SK-N-SH (cell line): ENCODE results near the gene C9orf50. TPM values are rescaled to one million over a fixed set of nuclear protein-coding genes. Genes with fewer than 3 reads are reported as not detected.

ENCODE experiments used
- CTCF ChIA-PET: fragments of 300-600, 350-600 bp; formaldehyde crosslinking; extraction: SDS; loops from one replicate; lab custom pipeline; 2021; lab: Yijun Ruan, JAX
- POLR2A ChIA-PET: fragments of 350-600 bp; sonication (Branson Sonifier 250); formaldehyde crosslinking; extraction: SDS; loops from one replicate; lab custom pipeline; 2020; ENCODE audit warnings: antibody characterized with exemption, inconsistent platforms; lab: Yijun Ruan, JAX
- DNase-seq: peaks from one replicate; pipeline ENCODE4 v3.0.0; 2012
- H2AFZ ChIP-seq: fragments of 200-600 bp; sonication (generic); 2 replicates; pipeline ENCODE4 v1.8.1; 2016; ENCODE audit warnings: antibody characterized with exemption, mild to moderate bottlenecking, low read depth
- H3F3A ChIP-seq: fragments of 200-600 bp; sonication (generic); replicated peaks from 2 replicates; pipeline ENCODE3; 2016; ENCODE audit warnings: antibody characterized with exemption, mild to moderate bottlenecking; ENCODE audit not compliant: insufficient read depth
- H3K27ac ChIP-seq, 2 experiments: fragments of 200-500 bp in 1 of 2; fragments of 200-600 bp in 1 of 2; sonication (Bioruptor generic) in 1 of 2; sonication (generic), shearing (Covaris generic) in 1 of 2; 2 replicates each; pipeline versions ENCODE4 v1.5.1 to v1.6.1; 2014 to 2016; ENCODE audit warnings: low read depth in 2 of 2, inconsistent platforms in 1 of 2, low read length in 1 of 2, mild to moderate bottlenecking in 1 of 2, mixed read lengths in 1 of 2
- H3K27me3 ChIP-seq: fragments of 200-600 bp; sonication (generic), shearing (Covaris generic); 2 replicates; pipeline ENCODE4 v1.6.1; 2016; ENCODE audit warnings: mixed run types; ENCODE audit not compliant: insufficient read depth
- H3K36me3 ChIP-seq, 2 experiments: fragments of 200-500 bp in 1 of 2; fragments of 200-600 bp in 1 of 2; sonication (Bioruptor generic) in 1 of 2; sonication (generic) in 1 of 2; replicated peaks in 1 of 2; 2 replicates each; pipeline versions ENCODE3 to v1.5.1; 2014 to 2016; ENCODE audit warnings: low read length in 1 of 2, mild to moderate bottlenecking in 1 of 2; ENCODE audit not compliant: insufficient read depth in 2 of 2, control insufficient read depth in 1 of 2
- H3K4me1 ChIP-seq, 2 experiments: fragments of 200-500 bp in 1 of 2; fragments of 200-600 bp in 1 of 2; sonication (Bioruptor generic) in 1 of 2; sonication (generic), shearing (Covaris generic) in 1 of 2; 2 replicates each; pipeline versions ENCODE4 v1.5.1 to v1.6.1; 2014 to 2016; ENCODE audit warnings: low read depth in 1 of 2, low read length in 1 of 2, mixed run types in 1 of 2; ENCODE audit not compliant: insufficient read depth in 2 of 2, control insufficient read depth in 1 of 2
- H3K4me2 ChIP-seq: fragments of 200-600 bp; sonication (generic), shearing (Covaris generic); 2 replicates; pipeline ENCODE4 v1.6.1; 2017; ENCODE audit warnings: mixed run types
- H3K4me3 ChIP-seq, 2 experiments: fragments of 200-500 bp in 1 of 2; fragments of 200-600 bp in 1 of 2; sonication (Bioruptor generic) in 1 of 2; sonication (generic), shearing (Covaris generic) in 1 of 2; 2 replicates each; pipeline versions ENCODE4 v1.5.1 to v1.8.1; 2014 to 2016; ENCODE audit warnings: low read depth in 2 of 2, inconsistent platforms in 1 of 2, low read length in 1 of 2, mild to moderate bottlenecking in 1 of 2, mixed read lengths in 1 of 2, moderate library complexity in 1 of 2
- H3K79me2 ChIP-seq: fragments of 200-600 bp; sonication (generic); 2 replicates; pipeline ENCODE4 v1.8.1; 2017; ENCODE audit warnings: mild to moderate bottlenecking; ENCODE audit not compliant: insufficient read depth
- H3K9ac ChIP-seq: fragments of 200-600 bp; sonication (generic); 2 replicates; pipeline ENCODE4 v1.6.1; 2017; ENCODE audit warnings: mixed run types
- H3K9me2 ChIP-seq: fragments of 200-600 bp; sonication (generic); 2 replicates; pipeline ENCODE4 v1.6.1; 2017; ENCODE audit warnings: mixed run types
- H3K9me3 ChIP-seq: fragments of 200-600 bp; sonication (generic); 2 replicates; pipeline ENCODE4 v1.6.1; 2017; ENCODE audit warnings: mixed run types, mild to moderate bottlenecking, moderate library complexity
- H4K20me1 ChIP-seq: fragments of 200-600 bp; sonication (generic); 2 replicates; pipeline ENCODE4 v1.6.1; 2017; ENCODE audit warnings: mild to moderate bottlenecking, mixed run types; ENCODE audit not compliant: insufficient read depth
- CHD2 ChIP-seq: fragments of 150-350 bp; IDR thresholded peaks from 2 replicates; pipeline ENCODE4 v1.6.1; 2018; ENCODE audit warnings: low read length; ENCODE audit not compliant: partially characterized antibody
- FOXJ3 ChIP-seq: sonication (generic); formaldehyde crosslinking; IDR thresholded peaks from 2 replicates; pipeline ENCODE4 v1.5.1; 2020; ENCODE audit warnings: mild to moderate bottlenecking, missing genetic modification reagents
- FOXM1 ChIP-seq: IDR thresholded peaks from 2 replicates; pipeline ENCODE4 v1.4.0; 2012; ENCODE audit warnings: low read depth, mild to moderate bottlenecking
- GATA2 ChIP-seq: sonication (generic); formaldehyde crosslinking; IDR thresholded peaks from 2 replicates; pipeline ENCODE4 v1.5.0; 2020; ENCODE audit warnings: mild to moderate bottlenecking, missing genetic modification reagents
- JUND ChIP-seq: IDR thresholded peaks from 2 replicates; pipeline ENCODE4 v1.4.0; 2012
- MXI1 ChIP-seq: IDR thresholded peaks from 2 replicates; pipeline ENCODE4 v1.6.1; 2012; ENCODE audit warnings: mild to moderate bottlenecking, low read depth, low read length, improper control_type of control experiment
- RAD21 ChIP-seq: IDR thresholded peaks from 2 replicates; pipeline ENCODE4 v1.6.1; 2012; ENCODE audit warnings: mild to moderate bottlenecking, low read length
- REST ChIP-seq: IDR thresholded peaks from 2 replicates; pipeline ENCODE4 v1.6.1; 2012; ENCODE audit warnings: mild to moderate bottlenecking, low read depth, low read length, moderate library complexity
- RFX5 ChIP-seq: IDR thresholded peaks from 2 replicates; pipeline ENCODE4 v1.6.1; 2012; ENCODE audit warnings: mild to moderate bottlenecking, improper control_type of control experiment, low read length
- SMC3 ChIP-seq: IDR thresholded peaks from 2 replicates; pipeline ENCODE4 v1.6.1; 2012; ENCODE audit warnings: low read depth, low read length, improper control_type of control experiment
- TAF1 ChIP-seq: IDR thresholded peaks from 2 replicates; pipeline ENCODE4 v1.6.1; 2012; ENCODE audit warnings: low read depth, mild to moderate bottlenecking, low read length, moderate library complexity, borderline replicate concordance
- TCF12 ChIP-seq: IDR thresholded peaks from 2 replicates; pipeline ENCODE4 v1.4.0; 2012
- USF1 ChIP-seq: IDR thresholded peaks from 2 replicates; pipeline ENCODE4 v1.4.0; 2012; ENCODE audit warnings: low read depth, borderline replicate concordance
- WGBS: methylation state at CpG from one replicate; pipeline ENCODE4 v1.1.6; 2017; ENCODE audit warnings: low lambda C conversion rate; 5-methylcytosine and 5-hydroxymethylcytosine counted together
- polyA plus RNA-seq, 3 experiments: library from polyadenylated mRNA; depleted of rRNA; stranded (reverse); fragments of >200 nt; gene quantifications; 2 replicates each; pipeline ENCODE4 v1.2.3, GENCODE V29; 2012
- TF ChIP-seq, protein P1 (sequence below): IDR thresholded peaks from 2 replicates; pipeline ENCODE4 v1.4.0; 2012; ENCODE audit warnings: low read depth
- TF ChIP-seq, protein P2 (sequence below): fragments of 200-600 bp; sonication (generic); IDR thresholded peaks from 2 replicates; pipeline ENCODE4 v1.6.1; 2017; ENCODE audit warnings: antibody characterized with exemption, mild to moderate bottlenecking, moderate library complexity
- TF ChIP-seq, protein P3 (sequence below): fragments of 150-350 bp; IDR thresholded peaks from 2 replicates; pipeline ENCODE4 v1.6.1; 2016; ENCODE audit warnings: mild to moderate bottlenecking, low read depth, low read length

The C9orf50 gene
- polyA plus RNA-seq, 1 of the 3 experiments (the other 2 are of a cell fraction): 0.30 TPM

- Histone ChIP-seq H3K9ac (no peak overlapping the region), H4K20me1 (no peaks in the 10 kb centered on the region), H3F3A (no peaks in the 10 kb centered on the region), H3K4me2 (no peak overlapping the region), H3K36me3 (no peaks in the 10 kb centered on the region), H3K4me1 (peaks cover 0 to 14% of the 10 kb centered on the region in 2 experiments; a peak in 1 of 4 replicates), H3K27me3 (no peaks in the 10 kb centered on the region), H3K4me3 (no peak overlapping the region), H3K9me3 (no peaks in the 10 kb centered on the region), H3K9me2 (no peaks in the 10 kb centered on the region), H3K79me2 (no peaks in the 10 kb centered on the region), H3K27ac (peak overlapping the region in 1 of 2 experiments; percentile 7; a peak in 1 of 4 replicates), H2AFZ (no peak overlapping the region)
- no peak for DNase-seq
- TF ChIP-seq TCF12 (peak; percentile 59; the same call in 1 of the 2 replicates), GATA2 (CRISPR knock-in tag) (no peak), RAD21 (peak; percentile 72), FOXM1 (no peak), JUND (no peak; the same call in 1 of the 2 replicates), FOXJ3 (no peak), TAF1 (no peak), CHD2 (no peak), REST (no peak), MXI1 (no peak), RFX5 (no peak), SMC3 (peak; percentile 66), USF1 (no peak)
- TF ChIP-seq, protein P1, sequence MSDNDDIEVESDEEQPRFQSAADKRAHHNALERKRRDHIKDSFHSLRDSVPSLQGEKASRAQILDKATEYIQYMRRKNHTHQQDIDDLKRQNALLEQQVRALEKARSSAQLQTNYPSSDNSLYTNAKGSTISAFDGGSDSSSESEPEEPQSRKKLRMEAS: peak; percentile 27; the same call in 1 of the 2 replicates
- TF ChIP-seq, protein P2, sequence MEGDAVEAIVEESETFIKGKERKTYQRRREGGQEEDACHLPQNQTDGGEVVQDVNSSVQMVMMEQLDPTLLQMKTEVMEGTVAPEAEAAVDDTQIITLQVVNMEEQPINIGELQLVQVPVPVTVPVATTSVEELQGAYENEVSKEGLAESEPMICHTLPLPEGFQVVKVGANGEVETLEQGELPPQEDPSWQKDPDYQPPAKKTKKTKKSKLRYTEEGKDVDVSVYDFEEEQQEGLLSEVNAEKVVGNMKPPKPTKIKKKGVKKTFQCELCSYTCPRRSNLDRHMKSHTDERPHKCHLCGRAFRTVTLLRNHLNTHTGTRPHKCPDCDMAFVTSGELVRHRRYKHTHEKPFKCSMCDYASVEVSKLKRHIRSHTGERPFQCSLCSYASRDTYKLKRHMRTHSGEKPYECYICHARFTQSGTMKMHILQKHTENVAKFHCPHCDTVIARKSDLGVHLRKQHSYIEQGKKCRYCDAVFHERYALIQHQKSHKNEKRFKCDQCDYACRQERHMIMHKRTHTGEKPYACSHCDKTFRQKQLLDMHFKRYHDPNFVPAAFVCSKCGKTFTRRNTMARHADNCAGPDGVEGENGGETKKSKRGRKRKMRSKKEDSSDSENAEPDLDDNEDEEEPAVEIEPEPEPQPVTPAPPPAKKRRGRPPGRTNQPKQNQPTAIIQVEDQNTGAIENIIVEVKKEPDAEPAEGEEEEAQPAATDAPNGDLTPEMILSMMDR: peak; percentile 63
- TF ChIP-seq, protein P3, sequence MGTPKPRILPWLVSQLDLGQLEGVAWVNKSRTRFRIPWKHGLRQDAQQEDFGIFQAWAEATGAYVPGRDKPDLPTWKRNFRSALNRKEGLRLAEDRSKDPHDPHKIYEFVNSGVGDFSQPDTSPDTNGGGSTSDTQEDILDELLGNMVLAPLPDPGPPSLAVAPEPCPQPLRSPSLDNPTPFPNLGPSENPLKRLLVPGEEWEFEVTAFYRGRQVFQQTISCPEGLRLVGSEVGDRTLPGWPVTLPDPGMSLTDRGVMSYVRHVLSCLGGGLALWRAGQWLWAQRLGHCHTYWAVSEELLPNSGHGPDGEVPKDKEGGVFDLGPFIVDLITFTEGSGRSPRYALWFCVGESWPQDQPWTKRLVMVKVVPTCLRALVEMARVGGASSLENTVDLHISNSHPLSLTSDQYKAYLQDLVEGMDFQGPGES: no peak
- 0% methylated on average over 1 of the region's 1 CpG for WGBS
- ChIA-PET CTCF (interaction anchor here (0.6 to 15.6 kb wide), 7 partner anchors 121 to 485 kb away, joined by 3 to 235 read pairs (median 4); partner anchors contain the start of gene IER5L), POLR2A (no interaction called here)
Measured at GRCh38 chr9:129617167-129617566, 3.7 kb downstream of the C9orf50 start.
